ENCODE results near the gene TMEM98. TPM values are rescaled to one million over a fixed set of nuclear protein-coding genes. Genes with fewer than 3 reads are reported as not detected.

Gene TMEM98
- total and polyA plus RNA-seq, 2 of the 8 experiments (the other 6 are each of a cell fraction or from before 2014, with no cell fraction given): 86.1 to 232 TPM

GRCh38 chr17:32962320-32962711 lies 34.4 kb downstream of the TMEM98 start:
- CTCF ChIA-PET (ENCODE audit: partially characterized antibody): interaction anchor here (1.2 to 1.5 kb wide), 6 partner anchors 11 to 52 kb away, joined by 3 to 13 read pairs (median 4); no protein-coding TSS in a partner anchor
- no peak for FAIRE-seq

More at GRCh38 chr17:32962320-32962711, 34.4 kb downstream of the TMEM98 start:
- Histone ChIP-seq H3K4me2 (ENCODE audit: insufficient read depth in 1 of 2, low read depth in 2 of 2, low read length in 2 of 2) (no peak overlapping the region), H2BK15ac (ENCODE audit: low read length) (no peak overlapping the region), H2AK5ac (ENCODE audit: low read depth, low read length) (no peak overlapping the region), H2BK12ac (ENCODE audit: low read depth, low read length) (no peak overlapping the region), H3K18ac (ENCODE audit: extremely low read depth, low read length) (no peak overlapping the region), H2BK5ac (ENCODE audit: low read depth, low read length) (no peak overlapping the region), H3K4ac (replicated peaks; ENCODE audit: insufficient read length, low read depth, low read length) (no peak overlapping the region), H3K23me2 (ENCODE audit: low read depth, low read length) (no peaks in the 10 kb centered on the region), H3K79me1 (ENCODE audit: low read depth, low read length) (no peaks in the 10 kb centered on the region), H4K8ac (ENCODE audit: extremely low read depth, insufficient read depth, low read length) (no peak overlapping the region), H3K36me3 (ENCODE audit: control insufficient read depth in 2 of 4, insufficient read depth in 4 of 4, low read length in 3 of 4) (no peaks in the 10 kb centered on the region), H4K91ac (replicated peaks; ENCODE audit: insufficient read length, low read length) (no peak overlapping the region), H3K56ac (replicated peaks; ENCODE audit: insufficient read length, low read depth, low read length) (no peak overlapping the region), H2BK20ac (ENCODE audit: low read length) (no peak overlapping the region), H3K27me3 (replicated peaks in 1 of 4; ENCODE audit: control insufficient read depth in 3 of 4, extremely low read depth in 1 of 4, insufficient read depth in 3 of 4, low read length in 3 of 4) (no peaks in the 10 kb centered on the region), H3K27ac (ENCODE audit: low read depth, low read length) (no peak overlapping the region), H4K5ac (ENCODE audit: insufficient read length, low read depth, low read length) (no peak overlapping the region), H3K79me2 (ENCODE audit: control insufficient read depth in 1 of 2, insufficient read depth in 2 of 2, low read length in 2 of 2) (no peaks in the 10 kb centered on the region), H4K20me1 (replicated peaks in 1 of 2; ENCODE audit: control insufficient read depth in 1 of 2, insufficient read depth in 2 of 2, low read length in 2 of 2) (no peaks in the 10 kb centered on the region), H3K4me1 (replicated peaks in 1 of 4; ENCODE audit: control insufficient read depth in 3 of 4, insufficient read depth in 4 of 4, low read length in 3 of 4) (no peaks in the 10 kb centered on the region), H2AFZ (ENCODE audit: low read length) (no peak overlapping the region), H3K9me3 (ENCODE audit: insufficient read depth in 2 of 2, low read depth in 1 of 2, low read length in 1 of 2) (no peaks in the 10 kb centered on the region), H2BK120ac (replicated peaks; ENCODE audit: low read depth, low read length) (no peak overlapping the region), H3K23ac (ENCODE audit: insufficient read length) (no peak overlapping the region), H3K4me3 (ENCODE audit: extremely low read depth in 1 of 4, insufficient read depth in 2 of 4, low read depth in 3 of 4, low read length in 4 of 4) (no peak overlapping the region), H3K14ac (ENCODE audit: insufficient read length) (no peak overlapping the region), H3K9ac (replicated peaks in 1 of 4; ENCODE audit: extremely low read depth in 1 of 4, low read depth in 3 of 4, low read length in 3 of 4) (no peak overlapping the region)
- DNase-seq (ENCODE audit: low read depth in 1 of 2, low spot score in 2 of 2): no peak
- 93% methylated on average over 3 of the region's 3 CpGs; no CpG with 5 or more reads in 1 of the 2 experiments for WGBS, 2 experiments (ENCODE audit: extremely low coverage in 1 of 2, insufficient coverage in 1 of 2, insufficient read length in 1 of 2, insufficient replicate concordance in 2 of 2, low coverage in 1 of 2, low lambda C conversion rate in 2 of 2, missing lambda C conversion rate in 1 of 2)
- TF ChIP-seq HDAC6 (IDR thresholded peaks at IDR 0.05; ENCODE audit: low read depth, low read length): no peak
- no peak for TF ChIP-seq CTBP2 (IDR thresholded peaks at IDR 0.05; ENCODE audit: borderline replicate concordance, insufficient read depth, insufficient read length, low read length)
- TF ChIP-seq CEBPB (IDR thresholded peaks at IDR 0.05; ENCODE audit: low read depth, low read length): no peak
- no peak for TF ChIP-seq SIRT6 (IDR thresholded peaks at IDR 0.05; ENCODE audit: low read length)
- no peak for TF ChIP-seq TEAD4 (IDR thresholded peaks at IDR 0.05; ENCODE audit: low read depth, low read length)
- no peak for TF ChIP-seq PHF8 (conservative IDR thresholded peaks at IDR 0.05; ENCODE audit: low read depth, low read length)
- no peak for TF ChIP-seq FOSL1 (IDR thresholded peaks at IDR 0.05; ENCODE audit: insufficient read depth, low read depth, low read length)
- TF ChIP-seq TCF12 (IDR thresholded peaks at IDR 0.05; ENCODE audit: low read depth, low read length): no peak
- no peak for TF ChIP-seq BACH1 (IDR thresholded peaks at IDR 0.05; ENCODE audit: low read length)
- no peak for TF ChIP-seq RNF2 (IDR thresholded peaks at IDR 0.05; ENCODE audit: borderline replicate concordance, low read depth, low read length, missing control alignments, poor library complexity, severe bottlenecking)
- POLR2A ChIA-PET (ENCODE audit: partially characterized antibody): no interaction called here
